B cell (primary cell): ENCODE data around the gene PHC2. TPM values are rescaled to one million over a fixed set of nuclear protein-coding genes. Genes with fewer than 3 reads are reported as not detected.

Source experiments
- ATAC-seq: fragments of 200-7000 bp; cut with Tn5 transposase; one replicate; pipeline ENCODE4 v1.10.0; 2021; ENCODE audit warnings: low read depth, mild to moderate bottlenecking, moderate number of reproducible peaks, moderate library complexity
- CTCF ChIA-PET: fragments of 350-600 bp; sonication (Branson Sonifier 250); formaldehyde crosslinking; loops from one replicate; lab custom pipeline; 2021; ENCODE audit warnings: antibody characterized with exemption, inconsistent platforms; lab: Charles Lee
- POLR2A ChIA-PET: fragments of 350-600 bp; sonication (Branson Sonifier 250); formaldehyde crosslinking; loops from one replicate; lab custom pipeline; 2021; ENCODE audit warnings: antibody characterized with exemption; lab: Charles Lee
- DNase-seq: peaks from one replicate; pipeline ENCODE4 v3.0.0; 2013
- H2AFZ ChIP-seq: 2 replicates; pipeline ENCODE4 v1.6.1; 2012; ENCODE audit warnings: mild to moderate bottlenecking, low read depth, low read length; ENCODE audit not compliant: insufficient read depth, poor library complexity, severe bottlenecking
- H3K27ac ChIP-seq, 2 donors: 1 replicate in 1 of 2; 2 replicates in 1 of 2; pipeline ENCODE4 v1.5.1; 2012 to 2013; ENCODE audit warnings: low read length in 2 of 2, mild to moderate bottlenecking in 2 of 2, moderate library complexity in 1 of 2
- H3K27me3 ChIP-seq, 4 experiments: fragments of 200-600 bp in 1 of 4; sonication (generic) in 1 of 4; replicated peaks in 1 of 4; 1 replicate in 2 of 4; 2 replicates in 2 of 4; pipeline versions ENCODE4 v1.6.1 to v1.7.0; 2013 to 2016; ENCODE audit warnings: low read length in 3 of 4, mild to moderate bottlenecking in 2 of 4, mixed read lengths in 1 of 4, moderate library complexity in 1 of 4; ENCODE audit not compliant: insufficient read depth in 4 of 4, control insufficient read depth in 3 of 4; ENCODE audit errors: control extremely low read depth in 1 of 4
- H3K36me3 ChIP-seq, 2 experiments: replicated peaks in 1 of 2; 1 replicate in 1 of 2; 2 replicates in 1 of 2; pipeline versions ENCODE4 v1.6.1 to v1.7.1; 2013; ENCODE audit warnings: low read length in 1 of 2; ENCODE audit not compliant: insufficient read depth in 2 of 2, control insufficient read depth in 1 of 2; ENCODE audit errors: control extremely low read depth in 1 of 2, extremely low read depth in 1 of 2
- H3K4me1 ChIP-seq, 2 donors: fragments of 200-600 bp in 1 of 2; sonication (generic) in 1 of 2; 1 replicate in 1 of 2; 2 replicates in 1 of 2; pipeline versions ENCODE4 v1.5.1 to v1.6.1; 2013 to 2017; ENCODE audit warnings: low read length in 2 of 2; ENCODE audit not compliant: control insufficient read depth in 2 of 2, insufficient read depth in 2 of 2
- H3K4me2 ChIP-seq: replicated peaks from 2 replicates; pipeline ENCODE3; 2012; ENCODE audit warnings: mild to moderate bottlenecking, low read depth, low read length; ENCODE audit not compliant: poor library complexity, severe bottlenecking
- H3K4me3 ChIP-seq, 5 experiments: fragments of 200-600 bp in 1 of 5; sonication (generic) in 1 of 5; 1 replicate in 3 of 5; 2 replicates in 2 of 5; pipeline versions ENCODE4 v1.5.1 to v1.7.0; 2011 to 2016; ENCODE audit warnings: low read length in 4 of 5, mild to moderate bottlenecking in 4 of 5, low read depth in 2 of 5, control low read depth in 1 of 5, moderate library complexity in 1 of 5; ENCODE audit not compliant: insufficient read depth in 1 of 5; ENCODE audit errors: control extremely low read depth in 1 of 5, extremely low read depth in 1 of 5
- H3K79me2 ChIP-seq: fragments of 200-600 bp; sonication (generic); one replicate; pipeline ENCODE4 v1.6.0; 2016; ENCODE audit warnings: low read length; ENCODE audit not compliant: control insufficient read depth, insufficient read depth
- H3K9ac ChIP-seq: fragments of 200-600 bp; sonication (generic); 2 replicates; pipeline ENCODE4 v1.6.1; 2017; ENCODE audit warnings: mild to moderate bottlenecking, low read length, moderate library complexity
- H3K9me3 ChIP-seq, 3 donors: one replicate each; pipeline versions ENCODE4 v1.6.1 to v1.7.1; 2013; ENCODE audit warnings: low read length in 2 of 3; ENCODE audit not compliant: control insufficient read depth in 2 of 3, insufficient read depth in 1 of 3; ENCODE audit errors: control extremely low read depth in 1 of 3
- H4K20me1 ChIP-seq: 2 replicates; pipeline ENCODE4 v1.6.0; 2012; ENCODE audit warnings: mild to moderate bottlenecking, low read length; ENCODE audit not compliant: insufficient read depth, control insufficient read depth, poor library complexity, severe bottlenecking
- H3K27ac Mint-ChIP-seq: one replicate; pipeline ENCODE4 v1.8.0; 2021; ENCODE audit warnings: mixed read lengths
- H3K27me3 Mint-ChIP-seq: one replicate; pipeline ENCODE4 v1.8.0; 2021; ENCODE audit warnings: mixed read lengths
- H3K4me1 Mint-ChIP-seq: one replicate; pipeline ENCODE4 v1.8.0; 2021; ENCODE audit warnings: mixed read lengths
- H3K4me3 Mint-ChIP-seq: one replicate; pipeline ENCODE4 v1.8.0; 2021; ENCODE audit warnings: mixed read lengths
- H3K9me3 Mint-ChIP-seq: one replicate; pipeline ENCODE4 v1.8.0; 2022; ENCODE audit warnings: mixed read lengths; ENCODE audit not compliant: insufficient read depth
- CTCF ChIP-seq: fragments of 200-600 bp; IDR thresholded peaks from one replicate; pipeline ENCODE4 v1.8.0; 2022; ENCODE audit warnings: antibody characterized with exemption, mild to moderate bottlenecking
- EZH2 ChIP-seq: IDR thresholded peaks from 2 replicates; pipeline ENCODE4 v1.6.1; 2012; ENCODE audit warnings: borderline replicate concordance, low read depth, mild to moderate bottlenecking, moderate library complexity, low read length; ENCODE audit not compliant: insufficient read depth, poor library complexity, severe bottlenecking
- WGBS: methylation state at CpG from one replicate; pipeline ENCODE4 v1.1.5; 2013; ENCODE audit warnings: missing lambda C conversion rate; ENCODE audit not compliant: insufficient coverage; 5-methylcytosine and 5-hydroxymethylcytosine counted together
- intact Hi-C: fragments of 100-400 bp; cut with micrococcal nuclease; formaldehyde crosslinking; loops from one replicate; pipeline ENCODE4 v1.10.0; 2022
- polyA plus RNA-seq: library from polyadenylated mRNA; depleted of rRNA; stranded (reverse); fragments of >200 nt; gene quantifications from 2 replicates; pipeline ENCODE4 v1.2.3, GENCODE V29; 2012
- total RNA-seq, 2 donors: library from RNA; stranded (reverse); fragments of 120-200 nt in 1 of 2; gene quantifications; 1 replicate in 1 of 2; 2 replicates in 1 of 2; pipeline versions ENCODE4 v1.2.3 to v1.2.4, GENCODE V29; 2013 to 2022

The PHC2 gene
- total and polyA plus RNA-seq, 2 donors (not counting 1 experiment from before 2014, with no cell fraction given) = 23.1 to 23.4 TPM

- Histone ChIP-seq H3K4me1 (peaks cover 0 to 6% of the 10 kb centered on the region in 2 donors), H3K9me3 (no peaks in the 10 kb centered on the region), H3K9ac (no peak overlapping the region), H3K4me2 (no peak overlapping the region), H3K27me3 (no peaks in the 10 kb centered on the region), H3K27ac (no peak overlapping the region), H3K36me3 (peaks cover 0 to 3% of the 10 kb centered on the region in 2 experiments), H4K20me1 (no peaks in the 10 kb centered on the region), H2AFZ (no peak overlapping the region), H3K79me2 (no peaks in the 10 kb centered on the region), H3K4me3 (no peak overlapping the region)
- peaks cover 9% of the 10 kb centered on the region for H3K4me1 Mint-ChIP-seq
- no peaks in the 10 kb centered on the region for H3K9me3 Mint-ChIP-seq
- H3K27ac Mint-ChIP-seq = no peak overlapping the region
- ChIA-PET POLR2A (no interaction called here), CTCF (interaction anchor here (0.5 to 3.2 kb wide), 4 partner anchors 9 to 182 kb away, joined by 3 to 8 read pairs (median 4); no protein-coding TSS in a partner anchor)
- DNase-seq (no peak), ATAC-seq (no peak)
- H3K4me3 Mint-ChIP-seq = no peak overlapping the region
- intact Hi-C loops = no loop called here
- no peaks in the 10 kb centered on the region for H3K27me3 Mint-ChIP-seq
- TF ChIP-seq CTCF (no peak), EZH2 (no peak)
- no CpG with 5 or more reads among the region's 4 CpGs for WGBS
Observed at GRCh38 chr1:33477451-33477850, 46.6 kb upstream of the PHC2 start.

GRCh38 chr1:33473900-33474299, 43.0 kb upstream of the PHC2 start:
- Histone ChIP-seq H3K4me2 (no peak overlapping the region), H3K27ac (no peak overlapping the region), H3K4me3 (no peak overlapping the region), H3K9me3 (no peaks in the 10 kb centered on the region), H2AFZ (no peak overlapping the region), H3K27me3 (no peaks in the 10 kb centered on the region), H3K4me1 (peaks cover 8 to 20% of the 10 kb centered on the region in 2 donors), H3K9ac (no peak overlapping the region), H3K36me3 (no peaks in the 10 kb centered on the region), H3K79me2 (no peaks in the 10 kb centered on the region), H4K20me1 (no peaks in the 10 kb centered on the region)
- intact Hi-C loops = no loop called here
- H3K27me3 Mint-ChIP-seq = no peaks in the 10 kb centered on the region
- no peak for TF ChIP-seq CTCF
- TF ChIP-seq EZH2 = no peak
- no peaks in the 10 kb centered on the region for H3K9me3 Mint-ChIP-seq
- ChIA-PET POLR2A (no interaction called here), CTCF (interaction anchor here (1.4 to 8.9 kb wide), 2 partner anchors 178 to 347 kb away, joined by 3 to 210 read pairs; no protein-coding TSS in a partner anchor)
- ATAC-seq = no peak
- DNase-seq = no peak
- peaks cover 21% of the 10 kb centered on the region for H3K4me1 Mint-ChIP-seq
- H3K27ac Mint-ChIP-seq = no peak overlapping the region
- H3K4me3 Mint-ChIP-seq = no peak overlapping the region
